ENCODE data around the gene ZNF697. TPM values are rescaled to one million over a fixed set of nuclear protein-coding genes. Genes with fewer than 3 reads are reported as not detected.

The ZNF697 gene
- total and polyA plus RNA-seq, 2 donors (not counting 1 experiment from before 2014, with no cell fraction given), result not detected

- Histone ChIP-seq H3K27ac (ENCODE audit: low read length in 2 of 2) (no peak overlapping the region), H3K36me3 (replicated peaks in 1 of 2; ENCODE audit: control extremely low read depth in 1 of 2, control insufficient read depth in 1 of 2, extremely low read depth in 1 of 2, insufficient read depth in 2 of 2, low read length in 1 of 2) (no peaks in the 10 kb centered on the region), H3K9ac (ENCODE audit: low read length) (no peak overlapping the region), H2AFZ (ENCODE audit: insufficient read depth, low read depth, low read length, poor library complexity, severe bottlenecking) (no peak overlapping the region), H4K20me1 (ENCODE audit: control insufficient read depth, insufficient read depth, low read length, poor library complexity, severe bottlenecking) (no peaks in the 10 kb centered on the region), H3K79me2 (ENCODE audit: control insufficient read depth, insufficient read depth, low read length) (no peaks in the 10 kb centered on the region), H3K27me3 (replicated peaks in 1 of 4; ENCODE audit: control extremely low read depth in 1 of 4, control insufficient read depth in 3 of 4, insufficient read depth in 4 of 4, low read length in 3 of 4) (peaks cover 0 to 38% (median 26%) of the 10 kb centered on the region in 4 experiments), H3K4me2 (replicated peaks; ENCODE audit: low read depth, low read length, poor library complexity, severe bottlenecking) (no peak overlapping the region), H3K9me3 (ENCODE audit: control extremely low read depth in 1 of 3, control insufficient read depth in 2 of 3, insufficient read depth in 1 of 3, low read length in 2 of 3) (peaks cover 0 to 12% (median 0%) of the 10 kb centered on the region in 3 donors), H3K4me1 (ENCODE audit: control insufficient read depth in 2 of 2, insufficient read depth in 2 of 2, low read length in 2 of 2) (peaks cover 6 to 11% of the 10 kb centered on the region in 2 donors), H3K4me3 (ENCODE audit: control extremely low read depth in 1 of 5, extremely low read depth in 1 of 5, insufficient read depth in 1 of 5, low read depth in 2 of 5, low read length in 4 of 5) (no peak overlapping the region)
- Mint-ChIP-seq H3K9me3 (ENCODE audit: insufficient read depth) (no peaks in the 10 kb centered on the region), H3K4me3 (no peak overlapping the region), H3K27me3 (peaks cover 64% of the 10 kb centered on the region), H3K27ac (no peak overlapping the region), H3K4me1 (peaks cover 11% of the 10 kb centered on the region)
- ChIA-PET POLR2A (no interaction called here), CTCF (interaction anchor here (1.1 kb wide), 1 partner anchor 11 kb away, joined by 3 read pairs; no protein-coding TSS in a partner anchor)
- ATAC-seq (ENCODE audit: low read depth), result no peak
- no CpG with 5 or more reads among the region's 1 CpG for WGBS (ENCODE audit: insufficient coverage)
- DNase-seq, result no peak
- intact Hi-C loops (cut with micrococcal nuclease), result no loop called here
- TF ChIP-seq EZH2 (IDR thresholded peaks at IDR 0.05; ENCODE audit: borderline replicate concordance, insufficient read depth, low read depth, low read length, poor library complexity, severe bottlenecking), result no peak
- TF ChIP-seq, protein P1, sequence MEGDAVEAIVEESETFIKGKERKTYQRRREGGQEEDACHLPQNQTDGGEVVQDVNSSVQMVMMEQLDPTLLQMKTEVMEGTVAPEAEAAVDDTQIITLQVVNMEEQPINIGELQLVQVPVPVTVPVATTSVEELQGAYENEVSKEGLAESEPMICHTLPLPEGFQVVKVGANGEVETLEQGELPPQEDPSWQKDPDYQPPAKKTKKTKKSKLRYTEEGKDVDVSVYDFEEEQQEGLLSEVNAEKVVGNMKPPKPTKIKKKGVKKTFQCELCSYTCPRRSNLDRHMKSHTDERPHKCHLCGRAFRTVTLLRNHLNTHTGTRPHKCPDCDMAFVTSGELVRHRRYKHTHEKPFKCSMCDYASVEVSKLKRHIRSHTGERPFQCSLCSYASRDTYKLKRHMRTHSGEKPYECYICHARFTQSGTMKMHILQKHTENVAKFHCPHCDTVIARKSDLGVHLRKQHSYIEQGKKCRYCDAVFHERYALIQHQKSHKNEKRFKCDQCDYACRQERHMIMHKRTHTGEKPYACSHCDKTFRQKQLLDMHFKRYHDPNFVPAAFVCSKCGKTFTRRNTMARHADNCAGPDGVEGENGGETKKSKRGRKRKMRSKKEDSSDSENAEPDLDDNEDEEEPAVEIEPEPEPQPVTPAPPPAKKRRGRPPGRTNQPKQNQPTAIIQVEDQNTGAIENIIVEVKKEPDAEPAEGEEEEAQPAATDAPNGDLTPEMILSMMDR (IDR thresholded peaks at IDR 0.05), result no peak
Observed at GRCh38 chr1:119651641-119652040, 3.6 kb upstream of the ZNF697 start.

GRCh38 chr1:119651133-119651532 lies 3.1 kb upstream of the ZNF697 start:
- ATAC-seq (ENCODE audit: low read depth) (no peak), DNase-seq (no peak)
- H3K27me3 ChIP-seq (replicated peaks in 1 of 4; ENCODE audit: control extremely low read depth in 1 of 4, control insufficient read depth in 3 of 4, insufficient read depth in 4 of 4, low read length in 3 of 4), result peaks cover 0 to 43% (median 31%) of the 10 kb centered on the region in 4 experiments
- no peak overlapping the region for H2AFZ ChIP-seq (ENCODE audit: insufficient read depth, low read depth, low read length, poor library complexity, severe bottlenecking)
- H3K36me3 ChIP-seq (replicated peaks in 1 of 2; ENCODE audit: control extremely low read depth in 1 of 2, control insufficient read depth in 1 of 2, extremely low read depth in 1 of 2, insufficient read depth in 2 of 2, low read length in 1 of 2), result no peaks in the 10 kb centered on the region
- Mint-ChIP-seq H3K4me1 (peaks cover 13% of the 10 kb centered on the region), H3K27me3 (peaks cover 67% of the 10 kb centered on the region), H3K9me3 (ENCODE audit: insufficient read depth) (no peaks in the 10 kb centered on the region), H3K4me3 (no peak overlapping the region), H3K27ac (no peak overlapping the region)
- no peak overlapping the region for H3K27ac ChIP-seq (ENCODE audit: low read length in 2 of 2)
- POLR2A ChIA-PET, result no interaction called here
- WGBS (ENCODE audit: insufficient coverage), result no CpG with 5 or more reads among the region's 2 CpGs
- H3K4me1 ChIP-seq (ENCODE audit: control insufficient read depth in 2 of 2, insufficient read depth in 2 of 2, low read length in 2 of 2), result peaks cover 6 to 11% of the 10 kb centered on the region in 2 donors
- CTCF ChIA-PET, result interaction anchor here (1.1 kb wide), 1 partner anchor 11 kb away, joined by 3 read pairs; no protein-coding TSS in a partner anchor
- intact Hi-C loops (cut with micrococcal nuclease), result no loop called here
- no peaks in the 10 kb centered on the region for H4K20me1 ChIP-seq (ENCODE audit: control insufficient read depth, insufficient read depth, low read length, poor library complexity, severe bottlenecking)
- H3K9ac ChIP-seq (ENCODE audit: low read length), result no peak overlapping the region
- TF ChIP-seq, protein P1 (IDR thresholded peaks at IDR 0.05), result no peak
- no peak for TF ChIP-seq EZH2 (IDR thresholded peaks at IDR 0.05; ENCODE audit: borderline replicate concordance, insufficient read depth, low read depth, low read length, poor library complexity, severe bottlenecking)
- H3K4me3 ChIP-seq (ENCODE audit: control extremely low read depth in 1 of 5, extremely low read depth in 1 of 5, insufficient read depth in 1 of 5, low read depth in 2 of 5, low read length in 4 of 5), result no peak overlapping the region
- no peak overlapping the region for H3K4me2 ChIP-seq (replicated peaks; ENCODE audit: low read depth, low read length, poor library complexity, severe bottlenecking)
- no peaks in the 10 kb centered on the region for H3K79me2 ChIP-seq (ENCODE audit: control insufficient read depth, insufficient read depth, low read length)
- H3K9me3 ChIP-seq (ENCODE audit: control extremely low read depth in 1 of 3, control insufficient read depth in 2 of 3, insufficient read depth in 1 of 3, low read length in 2 of 3), result peaks cover 0 to 12% (median 0%) of the 10 kb centered on the region in 3 donors

Measured in B cell (primary cell).